NCI-H1092 (cell line): ENCODE measurements around the gene FADS6.

Source experiments
- DNase-seq: peaks from one replicate; lab custom pipeline; 2025; lab: John Stamatoyannopoulos, UW

The FADS6 gene, protein sequence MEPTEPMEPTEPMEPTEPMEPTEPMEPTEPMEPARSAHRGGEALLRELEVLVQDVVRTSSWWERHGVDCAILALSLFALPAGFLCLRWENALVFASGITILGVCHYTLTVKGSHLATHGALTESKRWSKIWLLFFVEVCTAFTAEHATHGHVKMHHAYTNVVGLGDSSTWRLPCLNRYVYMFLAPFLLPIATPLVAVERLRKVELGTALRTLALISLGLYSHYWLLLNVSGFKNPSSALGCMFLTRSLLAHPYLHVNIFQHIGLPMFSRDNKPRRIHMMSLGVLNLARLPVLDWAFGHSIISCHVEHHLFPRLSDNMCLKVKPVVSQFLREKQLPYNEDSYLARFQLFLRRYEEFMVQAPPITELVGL

DNA sequence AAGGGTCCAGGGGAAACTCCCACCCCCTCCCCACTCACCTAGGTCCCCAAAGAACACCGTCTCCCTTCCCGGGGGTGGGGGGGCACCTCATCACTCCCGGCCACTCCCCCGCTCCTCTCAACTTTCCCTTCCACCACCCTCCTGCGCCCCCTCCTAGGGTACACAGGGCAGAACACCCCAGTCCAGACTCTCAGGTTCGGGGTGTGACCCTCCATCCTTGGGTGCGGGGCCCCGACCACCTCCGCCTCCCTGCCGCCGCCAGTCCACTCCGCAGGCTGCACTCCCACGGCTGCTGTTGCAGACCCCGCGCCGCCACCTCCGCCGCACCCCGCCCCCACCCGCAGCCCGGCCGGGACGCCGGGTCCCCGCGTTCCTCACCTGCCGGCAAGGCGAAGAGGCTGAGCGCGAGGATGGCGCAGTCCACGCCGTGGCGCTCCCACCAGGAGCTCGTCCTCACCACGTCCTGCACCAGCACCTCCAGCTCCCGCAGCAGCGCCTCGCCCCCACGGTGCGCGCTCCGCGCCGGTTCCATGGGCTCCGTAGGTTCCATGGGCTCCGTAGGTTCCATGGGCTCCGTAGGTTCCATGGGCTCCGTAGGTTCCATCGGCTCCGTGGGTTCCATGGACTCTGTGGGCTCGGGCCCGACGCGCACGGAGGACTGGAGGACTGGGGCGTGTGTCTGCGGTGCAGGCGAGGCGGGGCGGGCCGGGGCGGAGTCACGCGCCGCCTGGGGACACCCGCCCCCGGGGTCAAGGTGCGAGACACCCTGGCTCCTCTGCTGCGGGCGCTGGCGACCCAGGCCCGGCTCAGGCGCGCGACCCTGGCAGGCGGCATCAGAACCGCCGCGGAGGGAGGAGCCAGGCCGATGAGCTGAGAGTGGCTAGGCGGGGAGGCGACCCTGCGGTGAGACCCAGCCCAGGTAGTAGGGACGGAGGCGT, at the start of gene FADS6:
Gene FADS6 (minus strand): TSS at position 660 of the 938 bp plus-strand sequence. CDS start 38 bp downstream, at position 622.
- no peak for DNase-seq

DNA sequence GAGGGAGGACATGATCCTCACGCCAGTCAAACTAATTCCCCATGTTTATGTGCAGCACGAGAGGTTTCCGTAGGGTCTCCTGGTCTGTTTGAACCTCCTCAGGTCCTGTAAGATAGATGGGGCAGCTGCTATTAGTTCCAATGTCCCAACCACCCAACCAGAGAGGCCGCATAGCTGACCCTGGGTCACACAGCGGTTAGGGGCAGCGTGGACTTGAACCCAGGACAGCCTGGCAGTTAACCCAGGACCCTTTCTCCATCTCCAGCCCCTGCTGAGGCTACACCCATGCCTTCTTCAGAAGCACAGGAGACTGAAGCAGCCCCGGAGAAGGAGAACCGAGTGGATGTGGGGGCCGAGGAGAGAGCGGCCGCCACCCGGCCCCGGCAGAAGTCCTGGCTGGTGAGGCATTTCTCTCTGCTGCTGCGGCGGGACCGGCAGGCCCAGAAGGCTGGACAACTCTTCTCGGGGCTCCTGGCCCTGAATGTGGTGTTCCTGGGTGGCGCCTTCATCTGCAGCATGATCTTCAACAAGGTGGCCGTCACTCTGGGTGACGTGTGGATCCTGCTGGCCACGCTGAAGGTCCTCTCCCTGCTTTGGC, 47.8 kb upstream of the FADS6 start:
- no peak for DNase-seq

DNA sequence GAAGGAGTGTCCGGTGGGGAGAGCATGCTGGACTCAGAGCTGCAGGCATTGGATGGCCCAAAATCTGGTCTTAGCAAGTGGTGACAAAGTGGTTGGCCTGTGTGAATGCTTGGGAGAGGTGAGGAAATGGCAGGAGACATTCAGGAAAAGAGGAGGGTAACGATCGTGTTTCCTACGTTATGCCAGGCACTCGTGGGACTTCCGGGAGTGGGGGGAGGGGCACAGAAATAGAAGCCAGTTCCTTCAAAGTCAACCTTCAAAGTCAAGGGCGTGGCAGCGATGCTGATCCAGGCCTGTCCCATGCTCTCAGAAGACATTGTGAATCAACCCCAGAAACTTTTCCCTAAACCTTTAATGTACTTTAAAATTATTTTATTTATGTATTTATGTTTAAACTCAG, 46.1 kb upstream of the FADS6 start:
- DNase-seq, result no peak

DNA sequence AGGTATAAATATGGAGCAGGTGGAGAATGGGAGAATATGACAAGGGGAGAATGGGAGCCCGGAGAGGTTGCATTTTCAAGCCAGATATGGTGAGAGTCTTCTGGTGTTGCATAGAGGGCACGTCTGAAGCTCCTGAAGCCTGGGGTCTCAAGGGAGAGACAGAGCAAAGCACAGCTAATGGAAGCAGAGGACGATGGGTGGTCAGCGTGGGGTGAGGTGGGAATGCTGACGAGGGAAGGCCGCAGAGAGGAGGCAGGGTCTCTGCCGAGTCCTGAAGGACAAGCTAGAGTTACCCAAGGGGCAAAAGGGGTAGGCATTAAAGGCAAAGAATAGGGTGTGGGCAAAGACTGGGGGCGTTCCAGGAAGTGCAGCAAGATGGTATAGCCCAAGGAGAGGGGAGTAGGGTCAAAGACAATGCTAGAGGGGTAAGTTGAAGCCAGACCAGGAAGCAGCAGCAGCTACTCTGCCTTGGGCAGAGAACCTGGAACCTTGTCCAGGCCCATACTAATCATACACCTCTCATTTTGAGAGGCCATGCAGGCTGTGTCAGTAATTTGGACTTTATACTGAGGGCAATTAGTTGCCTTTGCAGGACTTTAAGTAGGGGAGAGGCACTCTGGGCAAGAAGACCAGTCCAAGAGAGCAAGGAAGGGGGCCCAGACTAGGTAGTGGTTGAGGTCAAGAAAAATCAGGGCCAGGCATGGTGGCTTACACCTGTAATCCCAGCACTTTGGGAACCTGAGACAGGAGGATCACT, 44.9 kb upstream of the FADS6 start:
- no peak for DNase-seq

DNA sequence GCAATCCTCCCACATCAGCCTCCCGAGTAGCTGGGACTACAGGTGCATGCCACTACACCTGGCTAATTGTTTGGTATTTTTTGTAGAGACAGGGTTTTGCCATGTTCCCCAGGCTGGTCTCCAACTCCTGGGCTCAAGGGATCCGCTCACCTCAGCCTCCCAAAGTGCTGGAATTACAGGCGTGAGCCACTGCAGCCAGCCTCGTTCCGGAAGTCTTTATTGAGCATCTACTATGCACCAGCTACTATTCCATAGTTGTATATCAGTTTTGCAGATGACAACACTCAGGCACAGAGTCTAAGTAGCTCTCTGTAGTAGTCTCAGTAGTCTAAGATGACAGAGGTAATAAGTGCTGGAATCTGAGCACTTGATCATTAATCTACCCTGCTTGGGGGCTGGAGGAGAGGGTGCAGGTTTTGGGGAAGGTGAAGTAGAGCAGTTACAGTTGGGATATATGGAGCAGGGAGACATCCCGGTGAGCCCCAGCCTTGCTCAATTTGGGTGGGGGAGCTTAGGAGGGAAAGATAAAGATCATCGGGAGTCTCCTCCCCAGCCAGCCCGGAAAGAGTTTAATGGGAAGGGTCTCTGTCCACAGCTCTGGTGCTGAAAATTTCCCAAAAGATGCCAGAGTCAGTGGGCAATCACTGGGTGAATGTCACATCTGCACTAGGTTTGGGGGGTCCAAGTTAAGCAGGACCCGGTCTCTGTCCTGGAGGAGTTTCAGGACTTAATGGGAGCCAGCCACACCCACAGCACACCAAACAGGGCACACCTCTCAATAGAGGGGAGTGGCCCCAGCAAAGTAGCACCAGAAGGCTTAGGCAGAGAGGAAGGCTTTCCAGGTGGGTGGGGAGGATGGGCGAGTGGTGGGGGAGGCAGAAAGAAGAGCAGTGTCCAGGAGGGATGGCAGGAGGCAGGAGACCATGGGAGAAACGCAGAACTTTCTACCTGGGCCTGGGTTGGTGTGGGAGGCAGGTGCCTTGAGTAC, 43.9 kb upstream of the FADS6 start:
- no peak for DNase-seq

DNA sequence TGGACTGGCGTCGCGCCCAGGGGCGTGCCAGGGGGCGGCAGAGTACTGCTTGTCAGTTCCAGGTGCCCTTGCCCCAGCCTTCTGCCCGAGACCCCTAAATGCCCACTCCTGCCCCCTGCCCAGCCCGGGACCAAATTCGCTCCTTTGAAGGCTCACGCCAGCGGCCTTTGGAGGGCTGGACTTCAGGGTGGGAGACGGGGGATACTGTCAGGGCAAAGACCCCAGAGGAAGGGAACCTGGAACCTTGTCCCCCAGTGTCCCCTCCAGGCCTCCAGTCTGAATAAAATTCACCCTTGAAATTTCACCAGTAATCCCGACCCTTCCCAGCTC, 43.0 kb upstream of the FADS6 start:
- no peak for DNase-seq

DNA sequence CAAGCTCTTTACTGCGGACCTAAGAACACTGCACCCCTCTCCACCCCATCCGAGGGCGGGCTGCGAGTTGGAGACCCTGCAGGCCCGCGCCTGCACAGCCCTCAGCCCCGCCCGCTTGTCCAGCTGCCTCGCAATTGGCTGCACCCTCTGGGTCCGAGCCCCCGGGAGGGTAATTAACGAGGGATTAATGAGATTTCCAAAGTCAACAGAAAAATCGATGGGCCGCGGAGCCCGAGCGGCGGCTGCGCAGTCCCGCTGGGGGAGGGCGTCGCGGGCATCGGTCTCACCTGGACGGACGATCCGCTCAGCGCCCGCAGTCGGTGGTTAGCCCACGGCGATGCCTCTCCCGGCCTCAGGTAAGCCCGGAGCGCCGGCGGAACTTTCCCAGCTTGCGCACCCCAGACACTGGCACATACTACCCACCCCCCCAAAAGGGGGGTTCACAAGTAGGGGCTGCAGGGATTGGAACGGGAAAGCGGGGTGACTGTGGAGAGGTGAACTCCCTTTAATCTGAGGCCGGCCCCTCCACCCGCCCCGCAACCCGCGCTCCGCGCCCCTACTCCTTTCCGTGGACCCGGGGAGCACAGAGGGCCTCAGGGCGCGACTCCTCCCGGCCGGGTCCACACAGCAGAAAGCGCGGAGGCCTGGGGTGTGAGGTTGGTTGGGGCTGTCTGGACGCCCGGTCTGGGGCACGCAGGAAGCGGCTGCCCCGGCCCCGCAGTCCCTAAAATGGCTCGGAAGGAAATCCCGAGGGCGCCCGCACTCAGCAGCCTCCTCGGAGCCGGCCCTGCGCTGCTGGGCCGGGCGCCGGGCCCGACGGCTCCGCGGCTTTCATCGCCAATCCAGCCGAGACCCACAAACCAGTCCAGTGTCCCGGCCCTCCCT, 42.4 kb upstream of the FADS6 start, which contains the start of gene OTOP3:
Gene OTOP3 (plus strand): TSS at position 314 of the 885 bp plus-strand sequence. CDS start 24 bp downstream, at position 338.
- no peak for DNase-seq

DNA sequence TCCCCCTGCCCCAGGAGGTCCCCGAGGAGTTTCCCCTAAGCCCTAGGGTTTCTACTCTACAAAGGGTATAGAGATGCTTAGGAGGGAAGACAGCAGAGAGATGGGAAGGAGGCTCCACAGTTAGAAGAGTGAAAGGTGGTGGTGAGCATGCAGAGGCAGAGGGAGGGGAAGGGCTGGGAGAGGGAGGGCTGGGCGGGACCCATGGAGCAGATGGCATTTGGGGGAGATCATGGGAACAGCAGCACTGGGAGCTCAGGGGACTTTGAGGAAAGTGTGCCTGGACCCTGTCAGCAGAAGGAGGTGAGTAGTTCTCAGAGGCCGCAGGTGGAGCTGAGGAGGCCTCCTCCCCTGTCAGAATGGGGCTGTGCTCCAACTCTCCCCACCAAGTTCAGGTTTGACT, 41.6 kb upstream of the FADS6 start:
- DNase-seq, result no peak

DNA sequence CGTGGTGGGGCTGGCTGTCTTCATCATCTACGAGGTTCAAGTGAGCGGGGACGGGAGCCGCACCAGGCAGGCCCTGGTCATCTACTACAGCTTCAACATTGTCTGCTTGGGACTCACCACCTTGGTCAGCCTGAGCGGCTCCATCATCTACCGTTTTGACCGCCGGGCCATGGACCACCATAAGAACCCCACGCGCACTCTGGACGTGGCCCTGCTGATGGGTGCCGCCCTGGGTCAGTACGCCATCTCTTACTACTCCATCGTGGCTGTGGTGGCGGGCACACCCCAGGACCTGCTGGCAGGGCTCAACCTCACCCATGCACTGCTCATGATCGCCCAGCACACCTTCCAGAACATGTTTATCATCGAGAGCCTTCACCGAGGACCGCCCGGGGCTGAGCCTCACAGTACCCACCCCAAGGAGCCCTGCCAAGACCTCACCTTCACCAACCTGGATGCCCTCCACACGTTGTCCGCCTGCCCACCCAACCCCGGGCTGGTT, 37.2 kb upstream of the FADS6 start:
- DNase-seq, result no peak

DNA sequence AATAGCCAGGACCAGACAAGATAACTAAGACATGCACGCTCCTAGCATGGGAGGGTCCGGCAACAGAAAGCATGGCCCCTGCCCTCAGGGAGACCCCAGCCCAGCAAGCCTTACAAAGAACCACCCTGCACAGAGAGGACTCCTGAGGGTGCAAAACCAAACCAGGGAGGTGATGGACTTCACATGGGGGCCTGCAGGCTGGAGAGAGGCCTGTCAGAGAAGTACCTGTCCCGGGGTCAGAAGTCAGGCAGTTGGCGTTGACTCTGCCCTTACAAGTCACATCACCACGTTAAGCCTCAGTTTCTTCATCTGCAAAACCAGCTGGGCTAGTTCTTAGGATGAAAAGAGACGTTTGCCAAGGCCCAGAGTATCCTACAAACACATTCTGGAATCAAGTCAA, 35.4 kb upstream of the FADS6 start:
- DNase-seq, result no peak

DNA sequence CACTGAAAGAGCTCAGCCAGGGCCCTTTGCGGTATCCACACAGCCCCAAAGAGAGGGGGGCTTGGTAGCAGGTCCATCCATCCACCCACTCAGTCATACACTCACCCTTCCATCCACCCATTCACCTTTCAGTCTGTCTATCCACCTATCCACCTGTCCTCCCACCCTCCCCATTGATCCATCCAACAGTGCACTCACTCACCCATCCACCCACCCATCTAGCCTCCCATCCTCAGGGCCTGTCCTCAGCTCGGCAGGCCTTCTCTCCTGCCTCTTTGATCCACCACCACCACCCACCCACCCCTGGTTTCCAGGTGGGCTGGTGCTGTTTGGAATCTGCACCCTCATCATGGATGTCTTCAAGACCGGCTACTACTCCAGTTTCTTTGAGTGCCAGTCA, 31.8 kb upstream of the FADS6 start:
- DNase-seq, result no peak

DNA sequence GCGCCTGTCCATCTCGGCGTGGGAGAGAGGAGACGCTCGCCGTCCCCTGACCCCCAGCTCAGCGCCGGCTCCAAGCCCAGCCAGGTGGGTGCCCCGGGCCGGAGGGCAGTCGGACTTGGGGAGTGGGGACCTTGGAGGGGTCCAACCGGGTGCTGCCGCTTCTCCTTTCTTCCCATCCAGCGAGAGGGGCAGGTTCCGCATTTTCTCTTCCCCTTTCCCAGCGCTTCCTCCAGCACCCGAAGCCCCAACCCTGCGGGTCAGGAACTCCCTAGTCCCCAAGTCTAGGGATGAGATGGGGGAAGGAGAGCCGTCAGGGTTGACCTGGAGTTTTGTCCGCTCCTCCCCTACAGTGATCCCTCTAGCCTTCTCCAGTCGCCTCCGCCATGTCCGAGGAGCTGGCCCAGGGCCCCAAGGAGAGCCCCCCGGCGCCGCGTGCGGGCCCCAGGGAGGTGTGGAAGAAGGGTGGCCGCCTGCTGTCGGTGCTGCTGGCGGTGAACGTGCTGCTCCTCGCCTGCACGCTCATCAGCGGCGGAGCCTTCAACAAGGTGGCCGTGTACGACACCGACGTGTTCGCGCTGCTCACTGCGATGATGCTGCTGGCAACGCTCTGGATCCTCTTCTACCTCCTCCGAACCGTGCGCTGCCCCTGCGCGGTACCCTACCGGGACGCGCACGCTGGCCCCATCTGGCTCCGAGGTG, 31.0 kb upstream of the FADS6 start, which contains the start of gene OTOP2:
Gene OTOP2 (plus strand): TSS at position 24 of the 699 bp plus-strand sequence. CDS start 360 bp downstream, at position 384.
- no peak for DNase-seq

DNA sequence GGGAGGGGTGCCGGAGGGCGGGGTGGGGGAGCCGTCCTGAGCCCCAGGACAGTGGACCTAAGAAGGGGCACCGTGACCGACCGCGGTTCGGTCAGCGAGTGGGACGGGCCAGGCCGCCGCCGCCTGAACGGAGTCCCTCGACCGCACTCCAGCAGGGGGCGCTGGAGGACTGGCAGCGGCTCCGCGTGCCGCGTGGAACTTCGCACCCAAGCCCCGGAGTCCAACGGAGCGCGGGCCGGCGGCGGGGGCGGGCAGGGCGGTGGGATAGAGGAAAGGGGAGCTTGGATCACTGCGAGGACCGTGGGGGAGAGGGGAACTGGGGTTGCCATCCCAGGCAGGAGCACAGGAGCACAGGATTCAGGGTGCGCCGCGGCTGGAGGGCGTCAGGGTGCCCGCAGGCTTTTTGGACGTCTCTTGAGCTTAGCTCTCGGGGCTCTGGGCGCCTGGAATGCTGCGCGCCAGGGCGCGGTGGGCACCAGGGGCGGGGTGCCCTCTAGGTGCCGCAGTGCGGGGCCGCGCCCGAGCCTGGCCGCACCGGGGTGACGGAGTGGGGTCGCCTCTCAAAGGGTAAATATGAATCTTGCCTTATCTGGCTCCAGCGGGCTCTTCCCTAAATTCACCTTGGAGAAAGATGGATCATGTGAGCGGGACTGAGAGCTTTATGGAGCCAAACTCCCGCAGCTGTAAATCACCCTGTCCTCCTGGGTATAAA, 30.3 kb upstream of the FADS6 start:
- no peak for DNase-seq

DNA sequence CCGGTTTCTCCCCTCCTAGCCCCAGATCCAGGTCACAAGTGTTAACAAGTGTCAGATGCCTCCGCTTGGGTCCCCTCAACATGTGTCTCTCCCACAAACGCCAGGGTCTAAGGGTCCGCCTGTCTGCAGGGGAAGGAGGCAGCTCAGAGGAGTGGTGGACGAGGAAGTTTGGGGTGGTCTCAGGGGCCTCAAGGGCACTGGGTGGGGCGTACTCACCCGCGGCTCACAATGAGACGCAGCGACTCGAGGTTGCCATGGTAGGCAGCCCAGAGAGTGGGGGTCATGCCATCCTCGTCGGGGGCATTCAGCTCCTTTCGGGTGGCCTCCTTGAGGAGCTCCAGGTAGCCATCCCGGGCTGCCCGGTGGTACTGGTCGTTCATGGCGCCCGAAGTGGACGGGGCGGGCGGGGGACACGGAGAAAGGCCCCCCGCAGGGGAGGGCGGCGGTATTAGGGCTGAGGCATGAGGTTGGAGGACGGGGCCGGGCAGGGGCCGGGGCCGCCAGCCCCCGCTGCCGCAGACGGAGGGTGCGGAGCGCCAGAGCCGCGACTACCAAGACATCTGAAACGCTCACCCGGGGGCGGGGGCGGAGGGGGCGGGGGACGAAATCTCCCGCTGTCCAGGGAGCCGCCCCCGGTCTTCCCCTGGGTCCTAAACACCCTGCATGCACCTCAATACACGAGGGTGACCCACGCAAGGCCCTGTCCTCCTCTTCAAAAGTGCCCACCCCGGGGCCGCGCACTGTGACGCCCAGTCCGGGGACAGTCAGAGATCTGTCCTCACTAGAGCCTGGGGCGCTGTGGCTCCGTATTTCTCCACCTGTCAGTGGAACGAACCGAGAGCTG, 29.5 kb upstream of the FADS6 start, which contains the start of gene USH1G:
Gene USH1G (minus strand): TSS at position 562 of the 844 bp plus-strand sequence. CDS start 182 bp downstream, at position 380.
- DNase-seq, result no peak

DNA sequence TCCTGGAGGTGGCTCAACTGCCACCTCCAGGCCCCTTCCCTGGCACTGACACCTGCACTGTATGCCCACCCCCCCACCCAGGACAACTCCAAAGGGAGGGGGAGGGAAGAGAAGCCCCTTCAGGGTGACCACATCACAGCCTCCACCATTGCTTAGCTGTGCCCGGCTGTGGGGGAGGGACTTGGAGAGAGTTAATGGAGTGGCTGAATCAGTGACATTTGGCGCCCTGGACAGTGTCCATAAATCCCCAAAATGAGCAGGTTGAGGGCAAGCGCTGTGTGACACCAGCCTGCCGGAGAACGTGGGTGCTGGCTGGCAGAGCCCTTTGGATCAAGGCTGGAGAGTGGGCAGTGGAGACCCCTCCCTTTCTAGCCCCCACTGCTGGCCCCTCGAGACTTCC, 28.7 kb upstream of the FADS6 start:
- DNase-seq, result no peak

DNA sequence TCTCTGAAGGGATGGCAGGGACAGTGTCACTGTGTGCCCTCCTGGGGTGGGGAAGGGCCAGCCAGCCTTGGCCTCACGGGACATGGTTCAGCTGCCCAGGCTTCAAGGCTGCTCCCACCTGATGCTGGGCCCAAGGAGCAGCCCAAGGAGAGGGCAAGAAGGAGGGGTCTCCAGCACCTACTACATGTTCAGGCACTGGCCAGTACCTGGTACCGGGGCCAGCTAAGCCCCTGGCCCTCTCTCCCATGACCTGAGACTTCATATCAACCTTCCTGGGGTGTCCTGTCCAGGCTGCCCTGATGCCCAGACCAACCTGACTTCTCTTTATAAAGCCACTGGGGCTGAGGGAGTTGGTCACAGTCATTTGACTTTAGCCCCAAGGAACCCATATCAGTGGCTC, 28.3 kb upstream of the FADS6 start:
- DNase-seq, result no peak
